Memory B cell (primary cell): ENCODE measurements around the gene CFAP20DC.
A peak's percentile ranks its signal among the peaks of the same experiment; 100 is the strongest.
"Not testable (repeated sequence)": the region's sequence is repeated elsewhere in the genome, so short reads cannot be mapped to it uniquely, and the experiment has no call there.

Source experiments
- ATAC-seq: fragments of 150-1000 bp; cut with Tn5 transposase; 2 replicates; pipeline ENCODE4 v1.10.0; 2021; ENCODE audit warnings: low read depth, mild to moderate bottlenecking, moderate library complexity
- DNase-seq, 2 donors: peaks; one replicate each; pipeline ENCODE4 v3.0.0; 2022; ENCODE audit warnings: low spot score in 2 of 2
- H3K27ac Mint-ChIP-seq: one replicate; pipeline ENCODE4 v1.8.0; 2022; ENCODE audit warnings: mild to moderate bottlenecking, moderate library complexity, mixed read lengths
- H3K27me3 Mint-ChIP-seq: one replicate; pipeline ENCODE4 v1.8.0; 2022; ENCODE audit warnings: mixed read lengths
- H3K36me3 Mint-ChIP-seq: one replicate; pipeline ENCODE4 v1.8.0; 2022; ENCODE audit warnings: mild to moderate bottlenecking, mixed read lengths
- H3K4me1 Mint-ChIP-seq: one replicate; pipeline ENCODE4 v1.8.0; 2022; ENCODE audit warnings: mixed read lengths
- H3K4me3 Mint-ChIP-seq: one replicate; pipeline ENCODE4 v1.8.0; 2022; ENCODE audit warnings: mild to moderate bottlenecking, moderate library complexity, mixed read lengths
- H3K9me3 Mint-ChIP-seq: one replicate; pipeline ENCODE4 v1.8.0; 2022; ENCODE audit warnings: mixed read lengths

CFAP20DC gene

DNA sequence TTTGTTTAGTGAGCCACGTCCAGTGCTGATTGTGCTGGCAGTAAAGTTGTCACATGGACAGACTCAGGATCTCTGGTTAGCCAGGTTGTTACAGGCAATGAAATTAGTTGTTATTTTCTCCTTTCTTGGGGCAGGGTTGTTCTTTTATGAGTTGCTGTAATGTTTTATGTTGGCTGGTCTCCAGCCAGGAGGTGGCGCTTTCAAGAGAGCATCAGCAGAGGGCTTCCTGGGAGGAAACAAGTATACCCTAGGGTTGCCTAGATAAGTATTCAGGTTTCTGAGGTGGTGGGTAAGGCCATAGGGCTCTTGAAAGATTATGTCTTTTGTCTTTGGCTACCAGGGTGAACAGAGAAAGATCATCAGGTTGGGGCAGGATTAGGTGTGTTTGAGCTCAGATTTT is 14.5 kb upstream of the CFAP20DC start:
- no peak overlapping the region for H3K4me3 Mint-ChIP-seq
- H3K27me3 Mint-ChIP-seq, result peaks cover 8% of the 10 kb centered on the region
- ATAC-seq (no peak), DNase-seq (no peak)
- peaks cover 2% of the 10 kb centered on the region for H3K36me3 Mint-ChIP-seq
- no peaks in the 10 kb centered on the region for H3K9me3 Mint-ChIP-seq
- H3K4me1 Mint-ChIP-seq, result no peaks in the 10 kb centered on the region
- no peak overlapping the region for H3K27ac Mint-ChIP-seq

DNA sequence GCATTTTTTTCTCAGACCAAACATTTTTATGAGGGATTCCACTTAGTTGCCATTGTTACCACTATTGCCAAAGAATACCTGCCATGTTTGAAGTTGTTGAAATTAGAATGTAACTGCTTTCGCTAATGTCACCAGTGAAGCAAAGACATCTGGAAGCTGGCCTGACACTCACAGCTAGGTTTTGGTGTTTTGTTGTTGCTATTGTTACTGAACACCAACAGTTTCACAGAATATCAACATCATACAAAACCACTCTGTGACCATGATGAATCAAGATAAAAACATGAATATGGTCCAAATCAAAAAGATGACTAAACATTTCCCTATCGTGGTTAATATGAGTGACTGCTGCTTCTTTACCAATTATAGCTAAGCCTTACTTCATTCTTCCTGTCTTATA is 6.9 kb upstream of the CFAP20DC start:
- no peaks in the 10 kb centered on the region for H3K36me3 Mint-ChIP-seq
- no peaks in the 10 kb centered on the region for H3K4me1 Mint-ChIP-seq
- no peak for ATAC-seq
- no peaks in the 10 kb centered on the region for H3K9me3 Mint-ChIP-seq
- no peak overlapping the region for H3K4me3 Mint-ChIP-seq
- H3K27me3 Mint-ChIP-seq, result no peaks in the 10 kb centered on the region
- H3K27ac Mint-ChIP-seq, result no peak overlapping the region
- no peak for DNase-seq

DNA sequence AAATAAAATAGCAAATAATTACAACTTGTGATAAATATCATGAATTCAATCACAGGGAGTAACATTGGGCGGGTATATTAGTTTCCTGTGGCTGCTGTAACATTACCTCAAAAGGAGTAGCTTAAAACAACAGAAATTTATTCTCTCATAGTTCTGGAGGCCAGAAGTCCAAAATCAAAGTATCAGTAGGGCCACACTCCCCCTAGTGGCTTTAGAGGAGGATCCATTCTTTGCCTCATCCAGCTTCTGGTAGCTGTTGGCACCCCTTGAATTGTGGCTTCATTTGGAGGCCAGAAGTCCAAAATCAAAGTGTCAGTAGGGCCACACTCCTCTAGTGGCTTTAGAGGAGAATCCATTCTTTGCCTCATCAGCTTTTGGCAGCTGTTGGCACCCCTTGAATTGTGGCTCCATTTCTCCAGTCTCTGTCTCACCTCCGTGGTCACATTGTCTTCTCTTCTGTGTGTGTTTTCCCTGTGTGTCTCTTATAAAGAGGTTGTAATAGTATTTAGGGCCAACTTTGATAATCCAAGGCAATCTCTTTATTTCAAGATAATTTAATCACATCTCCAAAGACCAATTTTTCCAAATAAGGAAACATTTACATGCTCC is 3.1 kb upstream of the CFAP20DC start:
- no peaks in the 10 kb centered on the region for H3K36me3 Mint-ChIP-seq
- no peak overlapping the region for H3K27ac Mint-ChIP-seq
- H3K4me1 Mint-ChIP-seq, result peaks cover 3% of the 10 kb centered on the region
- H3K9me3 Mint-ChIP-seq, result no peaks in the 10 kb centered on the region
- DNase-seq, result no peak
- no peak for ATAC-seq
- no peaks in the 10 kb centered on the region for H3K27me3 Mint-ChIP-seq
- H3K4me3 Mint-ChIP-seq, result no peak overlapping the region

GRCh38 chr3:59050811-59051414 is 1.1 kb upstream of the CFAP20DC start:
- H3K9me3 Mint-ChIP-seq, ATAC-seq, H3K4me1 Mint-ChIP-seq, H3K27me3 Mint-ChIP-seq, H3K4me3 Mint-ChIP-seq, H3K36me3 Mint-ChIP-seq, DNase-seq: not testable (repeated sequence)
- peak overlapping the region; percentile 31 for H3K27ac Mint-ChIP-seq

DNA sequence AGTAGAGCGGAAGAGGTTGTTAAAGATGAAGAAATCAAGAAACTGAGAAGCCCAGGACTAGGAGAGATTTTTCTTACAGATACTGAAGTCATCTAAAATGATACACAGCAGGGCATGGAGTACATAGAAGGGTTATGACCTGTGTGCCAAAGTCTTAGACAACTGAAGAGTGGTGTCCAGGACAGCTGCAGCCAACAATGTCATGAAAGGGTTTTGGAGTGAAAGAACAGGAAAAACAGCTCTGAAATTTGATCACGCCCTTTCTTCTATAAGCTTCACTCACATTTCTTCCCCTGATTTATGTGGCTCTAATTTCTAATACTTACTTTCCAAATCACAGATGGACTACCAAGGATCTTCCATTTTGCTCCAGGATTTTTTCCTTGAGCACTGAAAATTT is 3.0 kb downstream of the CFAP20DC start:
- H3K36me3 Mint-ChIP-seq, result no peaks in the 10 kb centered on the region
- DNase-seq (no peak), ATAC-seq (no peak)
- no peaks in the 10 kb centered on the region for H3K9me3 Mint-ChIP-seq
- peaks cover 3% of the 10 kb centered on the region for H3K4me1 Mint-ChIP-seq
- H3K27ac Mint-ChIP-seq, result no peak overlapping the region
- no peaks in the 10 kb centered on the region for H3K27me3 Mint-ChIP-seq
- no peak overlapping the region for H3K4me3 Mint-ChIP-seq

- H3K4me1 Mint-ChIP-seq, result no peaks in the 10 kb centered on the region
Observed at GRCh38 chr3:59043391-59043790, 6.4 kb downstream of the CFAP20DC start.

DNA sequence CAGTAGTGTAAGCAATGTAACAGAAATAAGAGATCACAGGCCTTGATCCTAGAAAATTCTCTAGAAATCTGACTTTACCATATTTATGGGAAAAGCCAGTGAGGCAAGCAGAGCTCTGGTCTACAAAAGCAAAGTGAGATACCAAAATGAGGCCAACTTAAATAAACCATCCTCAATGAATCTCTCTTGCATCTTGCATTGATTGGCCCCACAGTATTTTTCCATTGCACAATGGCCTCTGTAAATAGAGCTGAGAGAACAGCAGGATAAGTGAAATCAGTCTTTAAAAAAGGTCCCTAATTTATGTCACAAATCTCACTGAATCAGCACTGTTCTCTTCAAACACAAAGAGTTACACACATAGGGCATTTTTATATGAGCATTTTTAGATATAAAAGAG is 8.9 kb downstream of the CFAP20DC start:
- DNase-seq, result no peak
- Mint-ChIP-seq H3K36me3 (no peaks in the 10 kb centered on the region), H3K4me1 (no peaks in the 10 kb centered on the region), H3K9me3 (no peaks in the 10 kb centered on the region), H3K4me3 (no peak overlapping the region), H3K27me3 (no peaks in the 10 kb centered on the region), H3K27ac (no peak overlapping the region)
- ATAC-seq, result no peak

More at GRCh38 chr3:59043391-59043790, 6.4 kb downstream of the CFAP20DC start:
- Mint-ChIP-seq H3K9me3 (no peaks in the 10 kb centered on the region), H3K36me3 (no peaks in the 10 kb centered on the region), H3K27ac (no peak overlapping the region), H3K4me3 (no peak overlapping the region), H3K27me3 (no peaks in the 10 kb centered on the region)
- ATAC-seq (peak; percentile 22), DNase-seq (no peak)

DNA sequence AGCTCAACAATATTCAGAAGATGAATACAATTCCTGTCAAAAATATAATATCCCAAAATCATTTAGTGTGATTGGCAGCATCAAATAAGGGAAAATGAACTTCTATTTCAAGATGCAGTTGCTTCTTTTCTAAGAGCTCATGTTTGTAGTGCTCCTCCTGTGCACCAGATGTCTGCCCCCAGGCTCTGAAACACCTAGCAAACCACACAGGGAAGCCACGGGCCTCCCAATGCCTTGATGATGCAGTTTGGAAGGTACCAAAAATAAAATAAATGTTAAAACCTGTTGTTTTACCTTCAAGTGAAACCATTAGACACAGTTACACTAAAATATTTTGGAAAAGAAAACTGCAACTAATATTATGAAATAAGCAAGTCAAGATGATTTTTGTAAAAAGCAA is 22.2 kb downstream of the CFAP20DC start:
- no peak for DNase-seq
- Mint-ChIP-seq H3K4me3 (no peak overlapping the region), H3K36me3 (no peaks in the 10 kb centered on the region), H3K27me3 (peaks cover 4% of the 10 kb centered on the region), H3K27ac (no peak overlapping the region), H3K9me3 (no peaks in the 10 kb centered on the region), H3K4me1 (no peaks in the 10 kb centered on the region)
- no peak for ATAC-seq

- no peaks in the 10 kb centered on the region for H3K36me3 Mint-ChIP-seq
- H3K27me3 Mint-ChIP-seq, result peaks cover 2% of the 10 kb centered on the region
- no peak overlapping the region for H3K4me3 Mint-ChIP-seq
- H3K9me3 Mint-ChIP-seq, result no peaks in the 10 kb centered on the region
- DNase-seq (no peak), ATAC-seq (no peak)
- H3K4me1 Mint-ChIP-seq, result no peaks in the 10 kb centered on the region
- no peak overlapping the region for H3K27ac Mint-ChIP-seq
Observed at GRCh38 chr3:59023612-59024011, 26.2 kb downstream of the CFAP20DC start.

GRCh38 chr3:59017617-59017984 is 32.2 kb downstream of the CFAP20DC start:
- H3K36me3 Mint-ChIP-seq, result no peaks in the 10 kb centered on the region
- no peak overlapping the region for H3K27ac Mint-ChIP-seq
- peaks cover 2% of the 10 kb centered on the region for H3K27me3 Mint-ChIP-seq
- H3K4me1 Mint-ChIP-seq, result no peaks in the 10 kb centered on the region
- H3K4me3 Mint-ChIP-seq, result no peak overlapping the region
- no peaks in the 10 kb centered on the region for H3K9me3 Mint-ChIP-seq
- DNase-seq (no peak), ATAC-seq (no peak)

- Mint-ChIP-seq H3K4me1 (no peaks in the 10 kb centered on the region), H3K36me3 (no peaks in the 10 kb centered on the region), H3K4me3 (no peak overlapping the region), H3K9me3 (no peaks in the 10 kb centered on the region), H3K27me3 (peaks cover 2% of the 10 kb centered on the region), H3K27ac (no peak overlapping the region)
- ATAC-seq (no peak), DNase-seq (no peak)
Observed at GRCh38 chr3:59016930-59017616, 32.8 kb downstream of the CFAP20DC start.

DNA sequence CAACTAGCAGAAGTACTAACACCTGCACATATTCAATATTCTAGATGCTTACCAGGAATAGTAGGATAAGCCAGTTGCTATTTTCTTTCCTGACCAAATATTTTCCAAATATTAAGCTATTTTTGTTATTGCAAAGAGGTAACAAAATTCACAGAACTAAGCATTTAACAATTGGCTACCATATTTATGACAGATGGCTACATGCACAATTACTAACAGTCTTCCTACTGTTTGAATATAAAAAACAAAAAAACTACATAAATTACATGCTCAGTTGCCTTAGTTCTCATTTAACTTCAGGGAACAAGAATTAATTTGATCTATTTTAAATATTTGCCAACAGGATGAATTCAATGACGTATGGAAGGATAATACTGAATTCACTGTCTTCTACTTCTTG is 36.2 kb downstream of the CFAP20DC start:
- no peak overlapping the region for H3K27ac Mint-ChIP-seq
- no peak overlapping the region for H3K4me3 Mint-ChIP-seq
- ATAC-seq (no peak), DNase-seq (no peak)
- no peaks in the 10 kb centered on the region for H3K4me1 Mint-ChIP-seq
- no peaks in the 10 kb centered on the region for H3K27me3 Mint-ChIP-seq
- H3K36me3 Mint-ChIP-seq, result peaks cover 1% of the 10 kb centered on the region
- peaks cover 6% of the 10 kb centered on the region for H3K9me3 Mint-ChIP-seq

- peaks cover 7% of the 10 kb centered on the region for H3K27me3 Mint-ChIP-seq
- H3K4me3 Mint-ChIP-seq, result no peak overlapping the region
- peaks cover 4% of the 10 kb centered on the region for H3K36me3 Mint-ChIP-seq
- no peaks in the 10 kb centered on the region for H3K4me1 Mint-ChIP-seq
- no peak overlapping the region for H3K27ac Mint-ChIP-seq
- peaks cover 6% of the 10 kb centered on the region for H3K9me3 Mint-ChIP-seq
- ATAC-seq (no peak), DNase-seq (no peak)
Observed at GRCh38 chr3:59006634-59007517, 42.9 kb downstream of the CFAP20DC start.

- H3K27me3 Mint-ChIP-seq, result peaks cover 7% of the 10 kb centered on the region
- DNase-seq (no peak), ATAC-seq (no peak)
- H3K4me3 Mint-ChIP-seq, result no peak overlapping the region
- no peaks in the 10 kb centered on the region for H3K4me1 Mint-ChIP-seq
- H3K9me3 Mint-ChIP-seq, result no peaks in the 10 kb centered on the region
- H3K27ac Mint-ChIP-seq, result no peak overlapping the region
- peaks cover 2% of the 10 kb centered on the region for H3K36me3 Mint-ChIP-seq
Observed at GRCh38 chr3:59001675-59002074, 48.1 kb downstream of the CFAP20DC start.
